ENCODE data around the gene KLF6. TPM values are rescaled to one million over a fixed set of nuclear protein-coding genes. Genes with fewer than 3 reads are reported as not detected.

The KLF6 gene
- total RNA-seq, 4 donors from 2014 or later = 140 to 304 (median 291) TPM

GRCh38 chr10:3780771-3781467, 4.1 kb downstream of the KLF6 start:
- peaks cover 11 to 63% (median 59%) of the 10 kb centered on the region in 4 donors for H3K4me1 ChIP-seq
- in situ Hi-C loops (cut with MboI; ENCODE audit: low pct_ligation_motif_present in 1 of 4, low pct_unique_long_range_greater_than_20kb in 1 of 4, low sequenced_read_pairs in 3 of 4) = loop anchor here in 3 of 4 donors (10.0 to 25.0 kb wide), 5 partner anchors 74 to 881 kb away; no protein-coding TSS in a partner anchor
- 60% methylated on average over 16 of the region's 16 CpGs; no CpG with 5 or more reads in 1 of the 2 donors for WGBS, 2 donors (ENCODE audit: low coverage in 1 of 2)
- TF ChIP-seq EP300 (IDR thresholded peaks at IDR 0.05; ENCODE audit: low read depth) (no peak), CTCF (IDR thresholded peaks at IDR 0.05) (no peak), POLR2A (IDR thresholded peaks at IDR 0.05) (no peak), POLR2AphosphoS5 (IDR thresholded peaks at IDR 0.05) (peak in 2 of 3 donors; percentile 41 to 65)
- no peak for DNase-seq
- no peaks in the 10 kb centered on the region for H3K27me3 ChIP-seq
- H3K9me3 ChIP-seq = no peaks in the 10 kb centered on the region
- peaks cover 0 to 44% (median 22%) of the 10 kb centered on the region in 4 donors for H3K36me3 ChIP-seq
- intact Hi-C loops (cut with DNase I; ENCODE audit: low total_unique reads) = loop anchor here (10.0 kb wide), 2 partner anchors 154 to 884 kb away; no protein-coding TSS in a partner anchor
- H3K27ac ChIP-seq = peak overlapping the region; percentile 99 to 100 (median 100)
- peak overlapping the region; percentile 35 to 98 (median 87) for H3K4me3 ChIP-seq

DNA sequence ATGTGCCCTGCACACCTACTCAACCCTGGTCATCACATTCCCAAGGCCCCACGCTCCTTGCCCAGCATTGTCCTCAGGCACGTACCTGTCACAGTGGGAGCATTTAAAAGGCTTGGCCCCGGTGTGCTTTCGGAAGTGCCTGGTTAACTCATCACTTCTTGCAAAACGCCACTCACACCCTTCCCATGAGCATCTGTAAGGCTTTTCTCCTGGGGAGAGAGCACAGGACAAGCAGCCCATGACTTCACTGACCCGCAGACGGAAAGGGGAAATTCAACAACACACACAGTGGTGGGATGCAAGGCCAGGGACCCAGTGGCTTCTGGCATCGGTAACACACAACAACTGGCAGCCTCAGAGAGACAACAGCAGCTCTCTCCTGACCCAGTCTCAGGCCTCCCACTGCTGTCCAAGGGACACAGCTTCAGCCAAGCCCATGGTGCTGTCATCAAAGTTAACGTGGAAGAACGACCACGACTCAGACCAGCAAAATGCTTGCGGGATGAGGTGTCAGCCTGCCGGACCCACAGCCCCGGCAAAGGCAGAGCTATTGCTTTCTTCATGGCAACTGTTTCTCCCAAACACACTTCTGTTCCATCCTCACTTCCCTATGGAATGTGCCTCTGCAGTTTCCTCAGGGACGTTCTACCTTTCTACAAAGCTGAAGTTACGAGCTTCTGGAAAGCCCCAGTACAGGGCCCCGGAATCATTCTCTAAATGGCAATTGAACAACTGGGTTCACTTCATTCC, 4.8 kb downstream of the KLF6 start:
- H3K4me1 ChIP-seq = peaks cover 11 to 69% (median 63%) of the 10 kb centered on the region in 4 donors
- in situ Hi-C loops (cut with MboI; ENCODE audit: low pct_ligation_motif_present in 1 of 4, low pct_unique_long_range_greater_than_20kb in 1 of 4, low sequenced_read_pairs in 3 of 4) = loop anchor here in 3 of 4 donors (10.0 to 25.0 kb wide), 5 partner anchors 75 to 882 kb away; no protein-coding TSS in a partner anchor
- DNase-seq = no peak
- TF ChIP-seq POLR2AphosphoS5 (IDR thresholded peaks at IDR 0.05) (peak; percentile 41 to 75 (median 52)), POLR2A (IDR thresholded peaks at IDR 0.05) (peak; percentile 21), EP300 (IDR thresholded peaks at IDR 0.05; ENCODE audit: low read depth) (no peak), CTCF (IDR thresholded peaks at IDR 0.05) (no peak)
- peaks cover 0 to 44% (median 22%) of the 10 kb centered on the region in 4 donors for H3K36me3 ChIP-seq
- peak overlapping the region; percentile 35 to 98 (median 87) for H3K4me3 ChIP-seq
- no peaks in the 10 kb centered on the region for H3K9me3 ChIP-seq
- H3K27ac ChIP-seq = peak overlapping the region; percentile 99 to 100 (median 100)
- intact Hi-C loops (cut with DNase I; ENCODE audit: low total_unique reads) = loop anchor here (10.0 kb wide), 2 partner anchors 155 to 885 kb away; no protein-coding TSS in a partner anchor
- H3K27me3 ChIP-seq = no peaks in the 10 kb centered on the region
- 30 to 57% methylated on average over 2 to 17 of the region's 17 CpGs for WGBS, 2 donors (ENCODE audit: low coverage in 1 of 2)

DNA sequence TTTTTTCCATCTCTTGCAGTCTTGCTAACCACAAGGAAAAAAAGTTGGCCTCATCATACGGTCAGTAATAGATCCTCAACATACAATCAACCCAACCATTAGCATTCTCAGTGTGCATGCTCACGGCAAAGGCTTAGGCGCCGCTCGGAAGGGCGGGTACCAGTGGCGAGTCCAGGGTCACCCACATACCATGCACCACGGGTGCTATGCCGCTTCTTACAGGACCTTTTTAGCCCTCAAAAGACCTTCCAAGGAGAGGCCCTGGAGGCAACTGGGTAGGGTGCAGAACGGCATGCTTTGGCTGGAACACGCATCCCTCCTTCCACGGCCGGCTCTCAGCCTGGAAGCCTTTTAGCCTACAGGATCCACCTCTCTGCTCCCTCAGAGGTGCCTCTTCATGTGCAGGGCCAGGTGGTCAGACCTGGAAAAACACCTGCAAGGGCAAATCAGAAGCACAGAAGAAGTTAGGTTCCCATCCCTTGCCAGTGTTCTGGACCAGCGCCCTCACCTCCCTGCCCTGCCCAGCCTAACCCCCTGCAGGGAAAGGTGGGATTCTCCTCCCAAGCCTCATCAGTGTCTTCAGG, 5.8 kb downstream of the KLF6 start:
- peak overlapping the region in 2 of 4 donors; percentile 77 to 97 for H3K4me3 ChIP-seq

More for the DNA sequence above, 5.8 kb downstream of the KLF6 start:
- WGBS, 2 donors (ENCODE audit: low coverage in 1 of 2) = 60 to 90% methylated on average over 1 to 14 of the region's 14 CpGs
- TF ChIP-seq POLR2A (IDR thresholded peaks at IDR 0.05) (peak; percentile 3), POLR2AphosphoS5 (IDR thresholded peaks at IDR 0.05) (peak; percentile 13 to 72 (median 55)), CTCF (IDR thresholded peaks at IDR 0.05) (no peak), EP300 (IDR thresholded peaks at IDR 0.05; ENCODE audit: low read depth) (no peak)
- peak; percentile 26 for DNase-seq
- in situ Hi-C loops (cut with MboI; ENCODE audit: low pct_ligation_motif_present in 1 of 4, low pct_unique_long_range_greater_than_20kb in 1 of 4, low sequenced_read_pairs in 3 of 4) = loop anchor here in 3 of 4 donors (5.0 to 25.0 kb wide), 5 partner anchors 258 to 883 kb away; no protein-coding TSS in a partner anchor
- Histone ChIP-seq H3K36me3 (peaks cover 0 to 44% (median 22%) of the 10 kb centered on the region in 4 donors), H3K27ac (peak overlapping the region; percentile 99 to 100 (median 100)), H3K9me3 (no peaks in the 10 kb centered on the region), H3K4me1 (peaks cover 11 to 75% (median 65%) of the 10 kb centered on the region in 4 donors), H3K27me3 (no peaks in the 10 kb centered on the region)
- intact Hi-C loops (cut with DNase I; ENCODE audit: low total_unique reads) = loop anchor here (2.0 to 10.0 kb wide), 2 partner anchors 294 to 508 kb away; no protein-coding TSS in a partner anchor

All from transverse colon (tissue), 4 donors.